Astrocyte (in vitro differentiated cells and primary cell): ENCODE results near the gene PPP2R2D.

ENCODE experiments used
- CTCF ChIP-seq: IDR thresholded peaks from 2 replicates; pipeline ENCODE4 v1.5.1; 2011; ENCODE audit warnings: low read depth, mild to moderate bottlenecking, inconsistent platforms, low read length, moderate library complexity; ENCODE audit not compliant: insufficient read depth
- EZH2 ChIP-seq: IDR thresholded peaks from 2 replicates; pipeline ENCODE4 v1.6.1; 2012; ENCODE audit warnings: mild to moderate bottlenecking, low read length, inconsistent platforms; ENCODE audit not compliant: insufficient read depth

GRCh38 chr10:131905603-131906268, 4.9 kb downstream of the PPP2R2D start:
- TF ChIP-seq CTCF (no peak), EZH2 (no peak)
